ENCODE measurements around the gene HOOK2.

- TF ChIP-seq, protein P1, sequence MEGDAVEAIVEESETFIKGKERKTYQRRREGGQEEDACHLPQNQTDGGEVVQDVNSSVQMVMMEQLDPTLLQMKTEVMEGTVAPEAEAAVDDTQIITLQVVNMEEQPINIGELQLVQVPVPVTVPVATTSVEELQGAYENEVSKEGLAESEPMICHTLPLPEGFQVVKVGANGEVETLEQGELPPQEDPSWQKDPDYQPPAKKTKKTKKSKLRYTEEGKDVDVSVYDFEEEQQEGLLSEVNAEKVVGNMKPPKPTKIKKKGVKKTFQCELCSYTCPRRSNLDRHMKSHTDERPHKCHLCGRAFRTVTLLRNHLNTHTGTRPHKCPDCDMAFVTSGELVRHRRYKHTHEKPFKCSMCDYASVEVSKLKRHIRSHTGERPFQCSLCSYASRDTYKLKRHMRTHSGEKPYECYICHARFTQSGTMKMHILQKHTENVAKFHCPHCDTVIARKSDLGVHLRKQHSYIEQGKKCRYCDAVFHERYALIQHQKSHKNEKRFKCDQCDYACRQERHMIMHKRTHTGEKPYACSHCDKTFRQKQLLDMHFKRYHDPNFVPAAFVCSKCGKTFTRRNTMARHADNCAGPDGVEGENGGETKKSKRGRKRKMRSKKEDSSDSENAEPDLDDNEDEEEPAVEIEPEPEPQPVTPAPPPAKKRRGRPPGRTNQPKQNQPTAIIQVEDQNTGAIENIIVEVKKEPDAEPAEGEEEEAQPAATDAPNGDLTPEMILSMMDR (IDR thresholded peaks at IDR 0.05) = peak in 1 of 6 experiments; percentile 2
- TF ChIP-seq POLR2A (IDR thresholded peaks at IDR 0.05) = peak; percentile 73 to 75
Measured at GRCh38 chr19:12782424-12783290, 7.3 kb upstream of the HOOK2 start.
